ENCODE data around the gene TAT. TPM values are rescaled to one million over a fixed set of nuclear protein-coding genes. Genes with fewer than 3 reads are reported as not detected.
"Not testable (repeated sequence)": the region's sequence is repeated elsewhere in the genome, so short reads cannot be mapped to it uniquely, and the experiment has no call there.

The TAT gene
- total RNA-seq, 2 experiments from 2014 or later, result not detected

DNA sequence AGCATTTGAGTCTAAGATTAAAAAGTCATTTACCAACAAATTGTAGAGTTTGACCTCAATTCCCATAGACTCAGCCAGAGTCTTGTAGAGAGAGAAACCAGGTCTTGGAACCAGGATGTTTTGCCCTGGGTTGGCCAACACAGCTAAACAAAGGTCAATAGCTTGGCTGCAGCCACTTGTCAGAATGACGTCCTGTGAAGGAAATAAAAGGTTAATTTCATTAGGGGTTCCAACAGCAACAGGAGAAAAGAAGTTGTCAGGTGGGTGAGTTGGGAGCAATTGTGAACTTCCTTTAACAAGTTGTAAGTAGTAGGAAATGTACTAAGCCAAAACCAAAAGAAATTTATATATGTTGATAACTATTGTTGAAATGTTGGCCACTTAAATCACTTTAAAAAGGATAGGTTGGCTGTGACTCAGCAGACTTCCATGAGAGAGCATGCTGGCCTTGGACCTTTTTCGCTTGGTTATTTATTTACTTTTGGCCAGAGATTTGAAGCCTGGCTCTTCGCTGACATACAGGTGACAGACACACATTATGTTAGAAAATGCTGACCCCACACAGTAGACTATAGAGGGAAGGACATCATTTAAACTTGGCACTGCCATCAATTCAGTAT, 4.3 kb downstream of the TAT start:
- no peak overlapping the region for H3K4me3 Mint-ChIP-seq
- CTCF ChIA-PET, result interaction anchor here (1.3 to 2.8 kb wide), 2 partner anchors 8 to 38 kb away, joined by 5 to 8 read pairs; no protein-coding TSS in a partner anchor
- DNase-seq (no peak), ATAC-seq (no peak)
- H3K36me3 Mint-ChIP-seq, result no peaks in the 10 kb centered on the region
- H3K4me1 Mint-ChIP-seq, result no peaks in the 10 kb centered on the region
- H3K9me3 Mint-ChIP-seq (ENCODE audit: low read depth), result no peaks in the 10 kb centered on the region
- H3K27me3 Mint-ChIP-seq, result peaks cover 43% of the 10 kb centered on the region
- no peak overlapping the region for H3K27ac Mint-ChIP-seq

DNA sequence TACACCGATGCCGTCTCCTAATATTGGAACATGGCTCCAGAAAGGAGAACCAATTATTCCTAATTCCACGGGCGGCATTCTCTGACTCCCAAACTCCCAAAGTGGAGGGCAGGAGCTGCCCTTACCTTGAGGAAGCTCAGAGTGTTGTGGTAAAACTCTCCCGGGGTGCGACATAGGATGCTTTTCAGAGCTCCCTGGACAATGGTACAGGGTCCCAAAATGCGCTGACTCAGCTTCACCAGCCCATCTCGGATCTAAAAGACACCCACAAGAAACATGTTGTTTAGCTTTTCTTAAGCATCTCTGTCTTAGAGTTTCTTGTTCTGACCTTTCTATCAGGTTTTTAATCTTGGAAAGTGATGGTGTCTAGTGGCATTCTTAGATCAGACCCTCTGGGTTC, 6.7 kb downstream of the TAT start:
- Mint-ChIP-seq H3K36me3 (no peaks in the 10 kb centered on the region), H3K4me1 (peaks cover 13% of the 10 kb centered on the region), H3K27ac (no peak overlapping the region), H3K27me3 (peaks cover 20% of the 10 kb centered on the region), H3K4me3 (no peak overlapping the region), H3K9me3 (ENCODE audit: low read depth) (no peaks in the 10 kb centered on the region)
- no peak for ATAC-seq
- CTCF ChIA-PET, result interaction anchor here (2.0 kb wide), 1 partner anchor 41 kb away, joined by 9 read pairs; no protein-coding TSS in a partner anchor
- no peak for DNase-seq

GRCh38 chr16:71569621-71570020, 7.3 kb downstream of the TAT start:
- ATAC-seq, result no peak
- CTCF ChIA-PET, result interaction anchor here (2.0 kb wide), 1 partner anchor 41 kb away, joined by 9 read pairs; no protein-coding TSS in a partner anchor

DNA sequence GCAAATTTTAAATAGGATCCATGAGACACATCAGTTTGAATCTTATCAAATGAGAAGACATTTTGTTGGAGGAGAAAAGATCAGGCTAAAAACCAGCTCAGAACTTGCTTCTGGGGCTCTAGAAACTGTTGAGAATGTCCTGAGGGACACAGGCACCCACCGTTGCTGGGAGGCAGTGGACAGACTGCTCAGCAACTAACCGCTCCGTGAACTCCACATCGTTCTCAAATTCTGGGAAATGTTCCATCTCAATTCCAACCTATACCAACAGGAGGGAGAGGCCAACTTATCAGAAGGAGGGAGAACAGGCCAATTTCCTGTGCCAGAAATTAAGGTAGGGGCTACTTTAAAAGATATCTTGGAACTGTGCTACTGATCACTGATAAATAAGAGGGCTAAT, 8.3 kb downstream of the TAT start:
- no peak for ATAC-seq
- H3K27ac Mint-ChIP-seq, result no peak overlapping the region
- no peaks in the 10 kb centered on the region for H3K36me3 Mint-ChIP-seq
- DNase-seq, result no peak
- no peaks in the 10 kb centered on the region for H3K9me3 Mint-ChIP-seq (ENCODE audit: low read depth)
- H3K4me3 Mint-ChIP-seq, result no peak overlapping the region
- H3K27me3 Mint-ChIP-seq, result peaks cover 15% of the 10 kb centered on the region
- CTCF ChIA-PET, result interaction anchor here (2.0 kb wide), 1 partner anchor 42 kb away, joined by 9 read pairs; no protein-coding TSS in a partner anchor
- peaks cover 18% of the 10 kb centered on the region for H3K4me1 Mint-ChIP-seq

More at GRCh38 chr16:71569621-71570020, 7.3 kb downstream of the TAT start:
- DNase-seq, result no peak
- Mint-ChIP-seq H3K9me3 (ENCODE audit: low read depth) (no peaks in the 10 kb centered on the region), H3K27ac (no peak overlapping the region), H3K4me1 (peaks cover 13% of the 10 kb centered on the region), H3K27me3 (peaks cover 17% of the 10 kb centered on the region), H3K36me3 (no peaks in the 10 kb centered on the region), H3K4me3 (no peak overlapping the region)

GRCh38 chr16:71567931-71568330, 9.0 kb downstream of the TAT start:
- no peak overlapping the region for H3K27ac Mint-ChIP-seq
- CTCF ChIA-PET, result interaction anchor here (3.8 kb wide), 1 partner anchor 43 kb away, joined by 91 read pairs; no protein-coding TSS in a partner anchor
- no peaks in the 10 kb centered on the region for H3K9me3 Mint-ChIP-seq (ENCODE audit: low read depth)
- DNase-seq (no peak), ATAC-seq (no peak)
- no peaks in the 10 kb centered on the region for H3K36me3 Mint-ChIP-seq
- no peak overlapping the region for H3K4me3 Mint-ChIP-seq
- H3K4me1 Mint-ChIP-seq, result peaks cover 18% of the 10 kb centered on the region
- peaks cover 12% of the 10 kb centered on the region for H3K27me3 Mint-ChIP-seq

DNA sequence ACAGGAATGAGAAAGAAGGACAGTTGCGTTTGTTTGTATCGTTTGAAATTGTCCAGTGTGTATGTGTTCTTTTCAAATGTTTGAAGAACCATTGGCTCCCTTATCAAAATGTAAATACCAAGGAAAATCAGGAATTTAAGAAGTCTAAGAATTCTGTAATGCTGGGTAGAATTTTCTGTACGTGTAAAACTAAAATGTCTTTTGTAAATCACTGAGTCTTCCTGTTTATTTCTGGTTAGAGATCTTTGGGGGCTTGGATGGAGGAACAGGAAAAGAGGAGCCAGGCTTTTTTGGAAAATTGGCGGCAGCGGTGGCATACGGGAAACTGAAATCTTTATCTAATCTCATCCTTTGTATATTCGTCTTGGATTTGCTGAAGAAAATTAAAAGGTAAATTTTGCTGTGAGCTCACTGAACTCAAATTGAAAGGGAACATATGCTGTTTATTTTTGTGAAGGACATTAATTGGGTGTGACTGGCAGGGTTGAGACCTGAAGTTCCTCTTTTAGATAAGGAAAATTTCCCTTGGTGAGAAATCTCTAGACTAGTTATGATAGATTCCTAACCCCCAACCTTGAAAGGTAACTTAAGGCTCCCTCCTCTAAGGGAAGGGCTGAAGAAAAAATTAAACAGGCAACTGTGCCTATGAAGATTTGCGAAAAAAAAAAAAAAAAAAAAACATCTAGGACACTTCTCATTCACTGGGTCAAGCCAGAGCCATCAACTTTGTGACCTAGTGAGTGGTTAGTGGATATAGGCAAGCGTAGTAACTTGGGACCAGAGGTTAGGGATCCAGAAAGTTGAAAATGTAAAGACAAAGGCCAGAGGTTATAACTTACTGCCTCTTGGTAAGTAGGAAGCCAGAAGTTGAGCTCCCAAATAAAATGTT, 10.8 kb downstream of the TAT start:
- ATAC-seq, result no peak
- CTCF ChIA-PET, result interaction anchor here (0.7 to 3.8 kb wide), 16 partner anchors 8 to 396 kb away, joined by 3 to 91 read pairs (median 6); partner anchors contain the start of genes PHLPP2, TAT and ZNF821
- peak overlapping the region; percentile 79 for H3K4me3 Mint-ChIP-seq
- H3K4me1 Mint-ChIP-seq, result peaks cover 18% of the 10 kb centered on the region
- H3K36me3 Mint-ChIP-seq, result peaks cover 2% of the 10 kb centered on the region
- peaks cover 3% of the 10 kb centered on the region for H3K27me3 Mint-ChIP-seq
- no peak for DNase-seq
- H3K9me3 Mint-ChIP-seq (ENCODE audit: low read depth), result no peaks in the 10 kb centered on the region
- peak overlapping the region; percentile 93 for H3K27ac Mint-ChIP-seq

GRCh38 chr16:71564335-71564967, 12.4 kb downstream of the TAT start:
- no peak for ATAC-seq
- H3K27ac Mint-ChIP-seq, result peak overlapping the region; percentile 93

DNA sequence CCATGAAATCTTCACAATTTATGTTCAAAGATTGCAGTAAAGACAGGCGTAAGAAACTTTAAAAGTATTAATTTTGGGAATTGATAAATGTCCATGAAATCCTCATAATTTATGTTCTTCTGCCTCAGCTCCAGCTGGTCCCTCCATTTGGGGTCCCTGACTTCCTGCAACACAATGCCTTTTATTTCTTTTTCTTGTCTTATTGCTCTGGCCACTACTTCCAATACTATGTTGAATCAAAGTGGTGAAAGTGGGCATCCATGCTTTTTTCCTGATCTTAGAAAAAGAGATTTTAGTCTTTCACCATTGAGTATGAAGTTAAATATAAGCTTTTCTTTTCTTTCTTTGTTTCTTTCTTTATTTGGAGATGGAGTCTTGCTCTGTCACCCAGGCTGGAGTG, 14.3 kb downstream of the TAT start:
- no peak for ATAC-seq
- Mint-ChIP-seq H3K9me3 (ENCODE audit: low read depth) (no peaks in the 10 kb centered on the region), H3K36me3 (peaks cover 2% of the 10 kb centered on the region), H3K4me3 (no peak overlapping the region), H3K27ac (no peak overlapping the region), H3K4me1 (peaks cover 18% of the 10 kb centered on the region), H3K27me3 (peaks cover 26% of the 10 kb centered on the region)
- no peak for DNase-seq
- CTCF ChIA-PET, result no interaction called here

More at GRCh38 chr16:71564335-71564967, 12.4 kb downstream of the TAT start:
- H3K4me3 Mint-ChIP-seq, result peak overlapping the region; percentile 79
- peaks cover 18% of the 10 kb centered on the region for H3K4me1 Mint-ChIP-seq
- H3K27me3 Mint-ChIP-seq, result peaks cover 9% of the 10 kb centered on the region
- H3K36me3 Mint-ChIP-seq, result peaks cover 2% of the 10 kb centered on the region
- CTCF ChIA-PET, result interaction anchor here (0.5 to 3.8 kb wide), 25 partner anchors 9 to 990 kb away, joined by 3 to 91 read pairs (median 5); partner anchors contain the start of genes PHLPP2, ZNF23 and ZNF821
- H3K9me3 Mint-ChIP-seq (ENCODE audit: low read depth), result no peaks in the 10 kb centered on the region
- DNase-seq, result no peak

- CTCF ChIA-PET, result not testable (repeated sequence)
Measured at GRCh38 chr16:71561886-71562285, 15.0 kb downstream of the TAT start.

DNA sequence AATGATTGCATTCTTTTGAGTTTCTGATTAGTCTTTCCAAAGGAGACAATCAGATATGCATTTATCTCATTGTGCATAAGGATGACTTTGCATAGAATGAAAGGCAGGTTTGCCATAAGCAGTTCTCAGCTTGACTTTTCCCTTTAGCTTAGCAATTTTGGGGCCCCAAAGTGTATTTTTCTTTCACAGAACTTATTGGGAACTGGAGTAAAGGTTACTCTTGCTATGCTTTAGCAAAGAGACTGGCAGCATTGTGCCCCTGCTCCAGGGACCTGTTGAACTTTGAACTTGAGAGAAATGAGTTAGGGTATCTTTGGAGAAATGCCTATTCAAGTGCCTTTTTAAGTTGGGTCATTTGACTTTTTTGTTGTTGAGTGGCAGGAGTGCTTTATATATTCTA, 17.0 kb downstream of the TAT start:
- Mint-ChIP-seq H3K36me3 (peaks cover 2% of the 10 kb centered on the region), H3K9me3 (ENCODE audit: low read depth) (no peaks in the 10 kb centered on the region)
- CTCF ChIA-PET, result no interaction called here

More at GRCh38 chr16:71561886-71562285, 15.0 kb downstream of the TAT start:
- not testable (repeated sequence) for H3K36me3 Mint-ChIP-seq; H3K4me3 Mint-ChIP-seq; H3K9me3 Mint-ChIP-seq (ENCODE audit: low read depth); H3K27ac Mint-ChIP-seq; DNase-seq; ATAC-seq
- Mint-ChIP-seq H3K4me1 (peaks cover 18% of the 10 kb centered on the region), H3K27me3 (peaks cover 28% of the 10 kb centered on the region)

DNA sequence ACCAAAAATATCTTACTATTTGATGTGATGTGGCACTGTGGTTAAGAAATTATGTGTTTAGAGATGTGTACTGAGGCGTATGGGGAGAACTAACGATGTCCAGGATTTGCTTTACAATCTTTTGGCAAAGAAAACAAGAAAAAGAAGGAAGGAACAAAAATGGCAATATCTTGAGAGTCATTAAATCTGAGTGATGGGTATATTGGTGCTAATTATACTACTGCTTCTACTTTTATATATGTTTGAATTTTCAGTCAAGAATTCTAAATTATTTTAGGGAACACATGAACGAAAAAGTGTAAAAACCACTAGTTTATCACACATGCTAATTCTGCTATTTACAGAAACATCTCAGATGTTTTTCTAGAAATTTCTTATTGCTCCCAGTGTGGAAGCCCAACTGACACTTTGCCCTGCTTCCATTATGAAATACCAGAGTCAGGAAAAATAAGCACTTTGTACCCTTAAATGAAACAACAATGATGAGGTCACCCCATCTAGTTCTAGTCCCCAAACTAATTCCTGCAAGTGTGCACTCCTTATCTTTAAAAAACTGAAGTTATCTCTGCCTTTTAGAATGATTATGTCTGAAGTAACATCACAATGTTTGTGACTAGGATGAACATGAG, 18.8 kb downstream of the TAT start:
- H3K27ac Mint-ChIP-seq, result no peak overlapping the region
- DNase-seq (no peak), ATAC-seq (no peak)
- peaks cover 2% of the 10 kb centered on the region for H3K36me3 Mint-ChIP-seq
- H3K4me3 Mint-ChIP-seq, result no peak overlapping the region
- no peaks in the 10 kb centered on the region for H3K9me3 Mint-ChIP-seq (ENCODE audit: low read depth)
- no peaks in the 10 kb centered on the region for H3K4me1 Mint-ChIP-seq
- H3K27me3 Mint-ChIP-seq, result peaks cover 28% of the 10 kb centered on the region
- CTCF ChIA-PET, result no interaction called here

More for the DNA sequence above, 17.0 kb downstream of the TAT start:
- DNase-seq (no peak), ATAC-seq (no peak)
- H3K27me3 Mint-ChIP-seq, result peaks cover 28% of the 10 kb centered on the region
- H3K4me1 Mint-ChIP-seq, result peaks cover 5% of the 10 kb centered on the region
- no peak overlapping the region for H3K4me3 Mint-ChIP-seq
- no peak overlapping the region for H3K27ac Mint-ChIP-seq

DNA sequence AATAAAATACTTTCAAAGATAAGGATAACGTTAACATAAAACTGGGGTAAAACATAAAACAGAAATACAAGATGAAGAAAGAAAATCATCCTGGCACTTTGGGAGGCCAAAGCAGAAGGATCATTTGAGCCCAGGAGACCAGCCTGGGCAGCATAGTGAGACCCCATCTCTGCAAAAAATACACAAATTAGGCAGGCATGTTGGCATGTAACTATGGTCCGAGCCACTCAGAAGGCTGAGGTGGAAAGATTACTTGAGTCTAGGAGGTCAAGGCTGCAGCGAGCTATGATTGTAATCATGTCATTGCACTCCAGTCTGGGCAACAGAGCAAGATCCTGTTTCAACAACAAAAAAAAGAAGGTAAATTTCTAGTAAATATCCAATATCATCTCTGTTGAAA, 19.6 kb downstream of the TAT start:
- Mint-ChIP-seq H3K9me3 (ENCODE audit: low read depth) (no peaks in the 10 kb centered on the region), H3K4me3 (no peak overlapping the region), H3K27me3 (peaks cover 31% of the 10 kb centered on the region), H3K27ac (no peak overlapping the region), H3K36me3 (no peaks in the 10 kb centered on the region), H3K4me1 (no peaks in the 10 kb centered on the region)
- ATAC-seq (no peak), DNase-seq (no peak)
- CTCF ChIA-PET, result no interaction called here
